Fibroblast of lung (primary cell): Measurements from ENCODE around the gene PLEKHO2. TPM values are rescaled to one million over a fixed set of nuclear protein-coding genes. Genes with fewer than 3 reads are reported as not detected.

Source experiments
- DNase-seq, 2 donors: peaks; one replicate each; pipeline versions ENCODE4 v3.0.0 to v3.0.0-alpha.2; 2010; ENCODE audit warnings: low read depth in 2 of 2
- H2AFZ ChIP-seq: 2 replicates; pipeline ENCODE4 v1.5.1; 2012; ENCODE audit warnings: low read length, control low read depth, inconsistent platforms
- H3K27ac ChIP-seq: 2 replicates; pipeline ENCODE4 v1.5.1; 2011; ENCODE audit warnings: low read length, control low read depth; ENCODE audit not compliant: insufficient read depth
- H3K27me3 ChIP-seq: 2 replicates; pipeline ENCODE4 v1.5.1; 2011; ENCODE audit warnings: mild to moderate bottlenecking, low read length; ENCODE audit not compliant: control insufficient read depth, insufficient read depth
- H3K36me3 ChIP-seq: 2 replicates; pipeline ENCODE4 v1.5.1; 2011; ENCODE audit warnings: low read length; ENCODE audit not compliant: control insufficient read depth, insufficient read depth
- H3K4me1 ChIP-seq: 2 replicates; pipeline ENCODE4 v1.5.1; 2011; ENCODE audit warnings: low read length; ENCODE audit not compliant: control insufficient read depth, insufficient read depth; ENCODE audit errors: extremely low read depth
- H3K4me2 ChIP-seq: 2 replicates; pipeline ENCODE4 v1.5.1; 2011; ENCODE audit warnings: low read length, control low read depth; ENCODE audit not compliant: insufficient read depth; ENCODE audit errors: extremely low read depth
- H3K4me3 ChIP-seq, 4 experiments: fragments of 200-600 bp in 1 of 4; sonication (generic) in 1 of 4; replicated peaks in 1 of 4; 2 replicates each; pipeline ENCODE4 v1.5.1; 2011 to 2016; ENCODE audit warnings: low read length in 4 of 4, low read depth in 3 of 4, mild to moderate bottlenecking in 3 of 4, control low read depth in 2 of 4, inconsistent platforms in 1 of 4, mixed read lengths in 1 of 4; ENCODE audit not compliant: insufficient read depth in 1 of 4; ENCODE audit errors: control extremely low read depth in 1 of 4
- H3K79me2 ChIP-seq: 2 replicates; pipeline ENCODE4 v1.5.1; 2012; ENCODE audit warnings: mild to moderate bottlenecking, low read length, inconsistent platforms; ENCODE audit not compliant: control insufficient read depth, insufficient read depth
- H3K9ac ChIP-seq: 2 replicates; pipeline ENCODE4 v1.5.1; 2011; ENCODE audit warnings: mild to moderate bottlenecking, low read length, control low read depth; ENCODE audit not compliant: insufficient read depth
- H3K9me3 ChIP-seq: 2 replicates; pipeline ENCODE4 v1.5.1; 2012; ENCODE audit warnings: low read depth, low read length; ENCODE audit not compliant: control insufficient read depth, insufficient read depth
- H4K20me1 ChIP-seq: 2 replicates; pipeline ENCODE4 v1.5.1; 2011; ENCODE audit warnings: low read length; ENCODE audit not compliant: control insufficient read depth, insufficient read depth; ENCODE audit errors: extremely low read depth
- EZH2 ChIP-seq: IDR thresholded peaks from 2 replicates; pipeline ENCODE4 v1.5.1; 2012; ENCODE audit warnings: low read length, control low read depth, mild to moderate bottlenecking; ENCODE audit errors: missing control alignments
- polyA plus RNA-seq, 2 donors: library from polyadenylated mRNA; depleted of rRNA in 1 of 2; stranded (reverse) in 1 of 2; unstranded in 1 of 2; fragments of >200 nt; gene quantifications; 2 replicates each; pipeline ENCODE4 v1.2.1, GENCODE V29; 2011 to 2012; ENCODE audit warnings: missing spikeins in 1 of 2
- total RNA-seq: library from RNA; depleted of rRNA; stranded (reverse); fragments of >200 nt; gene quantifications from 2 replicates; pipeline ENCODE4 v1.2.1, GENCODE V29; 2014
- TF ChIP-seq, protein P1 (sequence below), 2 donors: IDR thresholded peaks in 1 of 2; conservative IDR thresholded peaks in 1 of 2; 1 replicate in 1 of 2; 2 replicates in 1 of 2; pipeline ENCODE4 v1.5.1; 2011 to 2012; ENCODE audit warnings: low read length in 2 of 2, control low read depth in 1 of 2, inconsistent platforms in 1 of 2, low read depth in 1 of 2, mild to moderate bottlenecking in 1 of 2

The PLEKHO2 gene
- total and polyA plus RNA-seq, 2 donors (not counting 1 experiment from before 2014, with no cell fraction given), result 78.6 to 163 TPM

DNA sequence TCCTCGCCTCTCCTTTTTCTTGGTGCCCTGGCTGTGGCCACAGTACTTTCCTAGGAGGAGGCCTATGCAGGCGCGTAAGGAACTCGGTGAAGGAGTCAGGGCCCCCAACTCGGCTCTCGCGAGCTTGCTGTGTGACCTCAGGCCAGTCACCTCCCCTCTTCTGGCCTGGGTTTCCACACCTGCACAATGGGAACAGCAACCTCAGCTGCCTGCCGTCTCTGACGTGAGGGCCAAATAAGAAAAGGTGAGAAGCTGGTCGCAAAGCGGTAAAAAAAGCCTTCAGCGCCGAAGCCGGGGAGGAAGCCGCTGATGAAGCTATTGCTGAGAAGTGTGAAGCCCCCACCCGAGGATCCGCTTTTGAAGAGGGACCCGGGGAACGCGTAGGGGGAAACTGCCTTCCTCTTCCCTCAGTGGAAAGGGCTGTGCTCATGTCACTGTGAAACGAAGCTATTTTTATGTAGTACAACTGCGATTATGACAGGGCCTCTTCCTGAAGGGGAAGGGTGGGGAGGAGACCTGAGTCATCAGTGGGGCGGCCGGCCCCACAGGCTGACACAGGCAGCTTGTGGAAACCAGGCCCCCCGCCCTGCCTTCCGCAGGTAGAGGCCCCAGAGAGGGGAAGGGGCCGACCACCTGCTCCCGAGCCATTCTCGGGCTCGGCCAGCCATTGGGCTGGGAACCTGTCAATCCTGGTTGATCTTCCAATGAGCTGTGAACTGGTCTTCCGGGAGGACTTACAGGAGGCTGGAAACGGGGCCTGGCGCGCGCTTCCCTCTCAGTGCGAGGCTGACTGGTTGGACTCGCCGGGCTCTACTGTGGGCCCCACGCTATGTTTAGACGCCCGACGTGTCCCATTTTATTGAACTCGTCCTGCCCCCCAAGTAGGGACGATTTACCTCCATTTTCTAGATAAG, 52.0 kb downstream of the PLEKHO2 start:
- Histone ChIP-seq H3K9me3 (no peaks in the 10 kb centered on the region), H3K4me2 (peak overlapping the region; percentile 45), H3K27me3 (no peaks in the 10 kb centered on the region), H4K20me1 (no peaks in the 10 kb centered on the region), H3K79me2 (no peaks in the 10 kb centered on the region), H3K4me3 (peak overlapping the region in 1 of 4 experiments; percentile 8), H3K4me1 (peaks cover 19% of the 10 kb centered on the region), H3K27ac (peak overlapping the region; percentile 51), H2AFZ (peak overlapping the region; percentile 61), H3K36me3 (no peaks in the 10 kb centered on the region), H3K9ac (no peak overlapping the region)
- DNase-seq, result peak; percentile 94 to 96
- no peak for TF ChIP-seq EZH2
- TF ChIP-seq, protein P1, sequence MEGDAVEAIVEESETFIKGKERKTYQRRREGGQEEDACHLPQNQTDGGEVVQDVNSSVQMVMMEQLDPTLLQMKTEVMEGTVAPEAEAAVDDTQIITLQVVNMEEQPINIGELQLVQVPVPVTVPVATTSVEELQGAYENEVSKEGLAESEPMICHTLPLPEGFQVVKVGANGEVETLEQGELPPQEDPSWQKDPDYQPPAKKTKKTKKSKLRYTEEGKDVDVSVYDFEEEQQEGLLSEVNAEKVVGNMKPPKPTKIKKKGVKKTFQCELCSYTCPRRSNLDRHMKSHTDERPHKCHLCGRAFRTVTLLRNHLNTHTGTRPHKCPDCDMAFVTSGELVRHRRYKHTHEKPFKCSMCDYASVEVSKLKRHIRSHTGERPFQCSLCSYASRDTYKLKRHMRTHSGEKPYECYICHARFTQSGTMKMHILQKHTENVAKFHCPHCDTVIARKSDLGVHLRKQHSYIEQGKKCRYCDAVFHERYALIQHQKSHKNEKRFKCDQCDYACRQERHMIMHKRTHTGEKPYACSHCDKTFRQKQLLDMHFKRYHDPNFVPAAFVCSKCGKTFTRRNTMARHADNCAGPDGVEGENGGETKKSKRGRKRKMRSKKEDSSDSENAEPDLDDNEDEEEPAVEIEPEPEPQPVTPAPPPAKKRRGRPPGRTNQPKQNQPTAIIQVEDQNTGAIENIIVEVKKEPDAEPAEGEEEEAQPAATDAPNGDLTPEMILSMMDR (conservative IDR thresholded peaks at IDR 0.05 in 1 of 2, IDR thresholded peaks at IDR 0.05 in 1 of 2; ENCODE audit: low read depth in 1 of 2, low read length in 2 of 2), result no peak

DNA sequence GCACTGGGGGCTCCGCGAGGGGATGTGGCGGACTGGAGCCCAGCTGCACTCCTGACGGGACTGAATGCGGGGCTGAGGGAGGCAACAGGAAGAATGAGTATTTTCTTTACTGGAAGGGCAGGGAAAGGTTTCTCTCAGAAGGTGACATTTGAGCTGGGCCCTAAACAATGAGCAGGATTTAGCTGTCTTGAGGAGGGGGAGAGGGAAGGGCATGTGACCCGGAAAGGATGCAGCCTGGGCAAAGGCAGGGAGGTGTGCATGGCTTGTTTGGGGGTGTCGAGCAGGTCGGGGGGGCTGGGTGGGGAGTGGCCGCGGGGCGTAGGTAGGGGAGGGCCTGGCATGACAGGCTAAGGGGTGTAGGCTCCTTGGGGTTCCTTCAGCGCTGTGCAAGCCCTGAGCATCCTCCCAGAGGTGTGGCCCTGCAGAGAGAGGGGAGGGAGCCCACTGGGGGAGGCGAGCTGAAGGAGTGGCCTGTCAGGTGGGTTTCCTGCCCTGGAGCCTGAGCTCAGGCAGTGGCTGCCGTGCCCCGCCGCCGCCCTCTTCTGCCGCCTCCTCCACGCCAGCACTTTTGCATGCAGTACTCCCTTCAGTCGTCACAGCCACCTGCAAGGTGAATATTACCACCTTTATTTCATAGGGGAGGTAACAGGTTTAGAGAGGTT, 52.8 kb downstream of the PLEKHO2 start:
- TF ChIP-seq, protein P1 (conservative IDR thresholded peaks at IDR 0.05 in 1 of 2, IDR thresholded peaks at IDR 0.05 in 1 of 2; ENCODE audit: low read depth in 1 of 2, low read length in 2 of 2), result no peak
- no peak for TF ChIP-seq EZH2
- Histone ChIP-seq H3K79me2 (no peaks in the 10 kb centered on the region), H3K27me3 (no peaks in the 10 kb centered on the region), H3K27ac (peak overlapping the region; percentile 51), H3K9me3 (no peaks in the 10 kb centered on the region), H3K4me1 (peaks cover 19% of the 10 kb centered on the region), H3K4me2 (peak overlapping the region; percentile 45), H3K4me3 (peak overlapping the region in 1 of 4 experiments; percentile 8), H4K20me1 (no peaks in the 10 kb centered on the region), H3K9ac (no peak overlapping the region), H2AFZ (no peak overlapping the region), H3K36me3 (no peaks in the 10 kb centered on the region)
- DNase-seq, result no peak
